ENCODE measurements around the gene NEFH. TPM values are rescaled to one million over a fixed set of nuclear protein-coding genes. Genes with fewer than 3 reads are reported as not detected.

NEFH gene
- total and polyA plus RNA-seq, 2 donors (not counting 1 experiment from before 2014, with no cell fraction given), result 0.04 to 0.10 TPM

- no peak for ATAC-seq (ENCODE audit: low read depth)
- H2AFZ ChIP-seq (ENCODE audit: insufficient read depth, low read depth, low read length, poor library complexity, severe bottlenecking), result no peak overlapping the region
- intact Hi-C loops (cut with micrococcal nuclease), result no loop called here
- Mint-ChIP-seq H3K27ac (no peak overlapping the region), H3K4me1 (no peaks in the 10 kb centered on the region), H3K4me3 (no peak overlapping the region), H3K9me3 (ENCODE audit: insufficient read depth) (no peaks in the 10 kb centered on the region), H3K27me3 (no peaks in the 10 kb centered on the region)
- no peak overlapping the region for H3K4me2 ChIP-seq (replicated peaks; ENCODE audit: low read depth, low read length, poor library complexity, severe bottlenecking)
- H3K9me3 ChIP-seq (ENCODE audit: control extremely low read depth in 1 of 3, control insufficient read depth in 2 of 3, insufficient read depth in 1 of 3, low read length in 2 of 3), result no peaks in the 10 kb centered on the region
- 100% methylated on average over 2 of the region's 4 CpGs for WGBS (ENCODE audit: insufficient coverage)
- no peak for TF ChIP-seq CTCF (IDR thresholded peaks at IDR 0.05)
- TF ChIP-seq EZH2 (IDR thresholded peaks at IDR 0.05; ENCODE audit: borderline replicate concordance, insufficient read depth, low read depth, low read length, poor library complexity, severe bottlenecking), result no peak
- peaks cover 7% of the 10 kb centered on the region for H3K79me2 ChIP-seq (ENCODE audit: control insufficient read depth, insufficient read depth, low read length)
- peaks cover 23 to 86% of the 10 kb centered on the region in 2 experiments for H3K36me3 ChIP-seq (replicated peaks in 1 of 2; ENCODE audit: control extremely low read depth in 1 of 2, control insufficient read depth in 1 of 2, extremely low read depth in 1 of 2, insufficient read depth in 2 of 2, low read length in 1 of 2)
- no peak overlapping the region for H3K27ac ChIP-seq (ENCODE audit: low read length in 2 of 2)
- no peaks in the 10 kb centered on the region for H4K20me1 ChIP-seq (ENCODE audit: control insufficient read depth, insufficient read depth, low read length, poor library complexity, severe bottlenecking)
- ChIA-PET POLR2A (no interaction called here), CTCF (interaction anchor here (1.8 kb wide), 1 partner anchor 125 kb away, joined by 6 read pairs; no protein-coding TSS in a partner anchor)
- no peak for DNase-seq
- H3K4me3 ChIP-seq (ENCODE audit: control extremely low read depth in 1 of 5, extremely low read depth in 1 of 5, insufficient read depth in 1 of 5, low read depth in 2 of 5, low read length in 4 of 5), result no peak overlapping the region
- no peaks in the 10 kb centered on the region for H3K4me1 ChIP-seq (ENCODE audit: control insufficient read depth in 2 of 2, insufficient read depth in 2 of 2, low read length in 2 of 2)
- H3K27me3 ChIP-seq (replicated peaks in 1 of 4; ENCODE audit: control extremely low read depth in 1 of 4, control insufficient read depth in 3 of 4, insufficient read depth in 4 of 4, low read length in 3 of 4), result no peaks in the 10 kb centered on the region
- H3K9ac ChIP-seq (ENCODE audit: low read length), result no peak overlapping the region
Measured at GRCh38 chr22:29520851-29521250, 40.8 kb downstream of the NEFH start.

GRCh38 chr22:29521526-29521925, 41.5 kb downstream of the NEFH start:
- TF ChIP-seq CTCF (IDR thresholded peaks at IDR 0.05), result no peak
- no peak for TF ChIP-seq EZH2 (IDR thresholded peaks at IDR 0.05; ENCODE audit: borderline replicate concordance, insufficient read depth, low read depth, low read length, poor library complexity, severe bottlenecking)
- no peaks in the 10 kb centered on the region for H3K27me3 ChIP-seq (replicated peaks in 1 of 4; ENCODE audit: control extremely low read depth in 1 of 4, control insufficient read depth in 3 of 4, insufficient read depth in 4 of 4, low read length in 3 of 4)
- CTCF ChIA-PET, result interaction anchor here (1.8 kb wide), 1 partner anchor 126 kb away, joined by 6 read pairs; no protein-coding TSS in a partner anchor
- H3K79me2 ChIP-seq (ENCODE audit: control insufficient read depth, insufficient read depth, low read length), result peaks cover 7% of the 10 kb centered on the region
- intact Hi-C loops (cut with micrococcal nuclease), result no loop called here
- no peaks in the 10 kb centered on the region for H3K4me1 ChIP-seq (ENCODE audit: control insufficient read depth in 2 of 2, insufficient read depth in 2 of 2, low read length in 2 of 2)
- H3K4me2 ChIP-seq (replicated peaks; ENCODE audit: low read depth, low read length, poor library complexity, severe bottlenecking), result no peak overlapping the region
- WGBS (ENCODE audit: insufficient coverage), result 100% methylated on average over 4 of the region's 7 CpGs
- ATAC-seq (ENCODE audit: low read depth), result no peak
- no peaks in the 10 kb centered on the region for H3K9me3 Mint-ChIP-seq (ENCODE audit: insufficient read depth)
- no peaks in the 10 kb centered on the region for H3K27me3 Mint-ChIP-seq
- no peak for DNase-seq
- H2AFZ ChIP-seq (ENCODE audit: insufficient read depth, low read depth, low read length, poor library complexity, severe bottlenecking), result no peak overlapping the region
- no peak overlapping the region for H3K4me3 Mint-ChIP-seq
- no peak overlapping the region for H3K27ac ChIP-seq (ENCODE audit: low read length in 2 of 2)
- H3K36me3 ChIP-seq (replicated peaks in 1 of 2; ENCODE audit: control extremely low read depth in 1 of 2, control insufficient read depth in 1 of 2, extremely low read depth in 1 of 2, insufficient read depth in 2 of 2, low read length in 1 of 2), result peaks cover 23 to 84% of the 10 kb centered on the region in 2 experiments
- no peak overlapping the region for H3K9ac ChIP-seq (ENCODE audit: low read length)
- H3K4me3 ChIP-seq (ENCODE audit: control extremely low read depth in 1 of 5, extremely low read depth in 1 of 5, insufficient read depth in 1 of 5, low read depth in 2 of 5, low read length in 4 of 5), result no peak overlapping the region
- H3K9me3 ChIP-seq (ENCODE audit: control extremely low read depth in 1 of 3, control insufficient read depth in 2 of 3, insufficient read depth in 1 of 3, low read length in 2 of 3), result no peaks in the 10 kb centered on the region
- H3K27ac Mint-ChIP-seq, result no peak overlapping the region
- H4K20me1 ChIP-seq (ENCODE audit: control insufficient read depth, insufficient read depth, low read length, poor library complexity, severe bottlenecking), result no peaks in the 10 kb centered on the region
- POLR2A ChIA-PET, result interaction anchor here (0.5 to 0.6 kb wide), 2 partner anchors 14 to 73 kb away, joined by 3 to 6 read pairs; no protein-coding TSS in a partner anchor
- H3K4me1 Mint-ChIP-seq, result no peaks in the 10 kb centered on the region
